ENCODE data around the gene RIPPLY3.

Gene RIPPLY3

GRCh38 chr21:36968976-36969375 lies 37.5 kb upstream of the RIPPLY3 start:
- peaks cover 0 to 20% (median 11%) of the 10 kb centered on the region in 4 donors for H3K4me1 ChIP-seq
- no peaks in the 10 kb centered on the region for H3K36me3 ChIP-seq
- no peaks in the 10 kb centered on the region for H3K9me3 ChIP-seq
- no peak overlapping the region for H3K27ac ChIP-seq
- H3K4me3 ChIP-seq = no peak overlapping the region
- no peak for DNase-seq
- intact Hi-C loops (cut with DNase I; ENCODE audit: low total_unique reads) = no loop called here
- TF ChIP-seq CTCF (IDR thresholded peaks at IDR 0.05) = no peak
- no peaks in the 10 kb centered on the region for H3K27me3 ChIP-seq

- no peaks in the 10 kb centered on the region for H3K9me3 ChIP-seq
- no peak for DNase-seq
- H3K36me3 ChIP-seq = no peaks in the 10 kb centered on the region
- TF ChIP-seq CTCF (IDR thresholded peaks at IDR 0.05) = no peak
- H3K27me3 ChIP-seq = no peaks in the 10 kb centered on the region
- no peak overlapping the region for H3K27ac ChIP-seq
- intact Hi-C loops (cut with DNase I; ENCODE audit: low total_unique reads) = loop anchor here (5.0 kb wide), 1 partner anchor 298 kb away; no protein-coding TSS in a partner anchor
- H3K4me3 ChIP-seq = no peak overlapping the region
- H3K4me1 ChIP-seq = peaks cover 0 to 9% (median 0%) of the 10 kb centered on the region in 4 donors
Observed at GRCh38 chr21:36973986-36974850, 32.3 kb upstream of the RIPPLY3 start.

GRCh38 chr21:36974851-36975192 lies 31.7 kb upstream of the RIPPLY3 start:
- peaks cover 0 to 9% (median under 1%) of the 10 kb centered on the region in 4 donors for H3K4me1 ChIP-seq
- intact Hi-C loops (cut with DNase I; ENCODE audit: low total_unique reads) = loop anchor here (5.0 kb wide), 1 partner anchor 297 kb away; no protein-coding TSS in a partner anchor
- H3K4me3 ChIP-seq = no peak overlapping the region
- H3K27me3 ChIP-seq = no peaks in the 10 kb centered on the region
- TF ChIP-seq CTCF (IDR thresholded peaks at IDR 0.05) = no peak
- H3K27ac ChIP-seq = no peak overlapping the region
- no peak for DNase-seq
- no peaks in the 10 kb centered on the region for H3K9me3 ChIP-seq
- H3K36me3 ChIP-seq = no peaks in the 10 kb centered on the region

GRCh38 chr21:36976228-36976861 lies 30.2 kb upstream of the RIPPLY3 start:
- no peaks in the 10 kb centered on the region for H3K27me3 ChIP-seq
- intact Hi-C loops (cut with DNase I; ENCODE audit: low total_unique reads) = no loop called here
- no peak overlapping the region for H3K27ac ChIP-seq
- no peak for DNase-seq
- no peaks in the 10 kb centered on the region for H3K9me3 ChIP-seq
- peaks cover 0 to 20% (median 12%) of the 10 kb centered on the region in 4 donors for H3K4me1 ChIP-seq
- no peak for TF ChIP-seq CTCF (IDR thresholded peaks at IDR 0.05)
- no peaks in the 10 kb centered on the region for H3K36me3 ChIP-seq
- H3K4me3 ChIP-seq = no peak overlapping the region

GRCh38 chr21:36976882-36977651 lies 29.4 kb upstream of the RIPPLY3 start:
- Histone ChIP-seq H3K27me3 (no peaks in the 10 kb centered on the region), H3K4me1 (peaks cover 0 to 20% (median 12%) of the 10 kb centered on the region in 4 donors), H3K36me3 (no peaks in the 10 kb centered on the region), H3K9me3 (no peaks in the 10 kb centered on the region), H3K27ac (no peak overlapping the region), H3K4me3 (no peak overlapping the region)
- peak; percentile 59 to 62 for TF ChIP-seq CTCF (IDR thresholded peaks at IDR 0.05)
- no peak for DNase-seq
- intact Hi-C loops (cut with DNase I; ENCODE audit: low total_unique reads) = no loop called here

Measured in tibial artery (tissue), 4 donors.